Inflammatory macrophage treated with lipopolysaccharide for 4 hours (primary cell): ENCODE data around the gene NTSR1.

ENCODE experiments used
- DNase-seq: peaks from one replicate; pipeline ENCODE4 v3.0.0-alpha.2; 2020

Gene NTSR1

DNA sequence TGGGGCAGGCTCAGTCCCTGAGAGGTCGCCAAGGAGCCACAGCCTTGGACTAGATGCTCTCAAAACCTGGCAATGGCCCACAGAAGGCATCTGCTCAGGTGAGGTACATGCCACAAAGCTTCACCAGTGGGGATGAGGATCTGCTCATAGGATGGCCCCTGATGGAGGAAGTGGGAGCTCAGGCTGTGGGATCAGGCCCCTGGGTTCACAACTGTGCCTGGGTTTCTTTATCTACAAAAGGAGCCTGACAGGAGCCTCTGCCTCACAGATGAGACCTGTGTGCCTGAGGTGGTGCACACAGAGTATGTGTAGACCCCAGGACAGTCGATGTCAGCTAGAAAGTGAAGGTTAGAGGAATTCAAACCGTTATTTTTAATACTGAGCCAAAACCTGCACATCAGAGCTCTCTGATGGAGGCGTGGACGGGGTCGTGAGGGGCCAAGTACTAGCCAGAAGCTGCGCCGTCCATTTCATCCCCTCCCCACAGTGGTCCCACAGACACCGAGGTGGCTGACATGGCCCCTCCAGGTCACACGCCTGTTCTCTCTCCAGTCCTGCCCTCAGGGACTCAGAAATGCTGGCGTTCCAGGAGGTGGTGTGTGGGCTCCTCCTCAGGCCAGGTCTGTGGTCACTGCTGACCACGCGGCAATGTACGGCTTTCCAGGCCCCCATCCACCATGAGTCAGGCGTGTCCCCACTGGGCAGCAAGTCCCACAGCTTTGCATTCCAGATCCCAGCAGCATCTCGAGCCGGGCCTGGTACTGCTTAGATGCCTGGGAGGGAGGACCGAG lies 33.3 kb downstream of the NTSR1 start:
- no peak for DNase-seq

DNA sequence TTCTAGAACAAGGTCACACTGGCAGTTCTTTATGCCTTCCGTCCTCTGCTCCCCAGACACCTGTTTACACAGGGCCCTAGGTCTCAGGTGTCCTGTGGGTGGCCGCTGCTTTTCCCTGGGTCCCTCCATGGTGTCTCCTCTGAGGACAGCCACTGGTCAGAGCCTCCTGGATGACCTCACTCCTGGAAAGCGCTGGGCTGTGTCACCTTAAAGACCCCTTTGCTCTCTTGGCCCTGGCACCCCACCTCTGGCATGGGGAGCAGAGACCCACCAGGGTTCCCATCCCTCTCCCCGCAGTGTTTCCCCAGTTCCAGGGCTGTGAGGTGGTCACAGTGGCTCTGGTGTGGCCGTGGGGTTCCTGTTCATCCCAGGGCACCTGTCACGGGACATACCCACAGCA lies 33.9 kb downstream of the NTSR1 start:
- no peak for DNase-seq

DNA sequence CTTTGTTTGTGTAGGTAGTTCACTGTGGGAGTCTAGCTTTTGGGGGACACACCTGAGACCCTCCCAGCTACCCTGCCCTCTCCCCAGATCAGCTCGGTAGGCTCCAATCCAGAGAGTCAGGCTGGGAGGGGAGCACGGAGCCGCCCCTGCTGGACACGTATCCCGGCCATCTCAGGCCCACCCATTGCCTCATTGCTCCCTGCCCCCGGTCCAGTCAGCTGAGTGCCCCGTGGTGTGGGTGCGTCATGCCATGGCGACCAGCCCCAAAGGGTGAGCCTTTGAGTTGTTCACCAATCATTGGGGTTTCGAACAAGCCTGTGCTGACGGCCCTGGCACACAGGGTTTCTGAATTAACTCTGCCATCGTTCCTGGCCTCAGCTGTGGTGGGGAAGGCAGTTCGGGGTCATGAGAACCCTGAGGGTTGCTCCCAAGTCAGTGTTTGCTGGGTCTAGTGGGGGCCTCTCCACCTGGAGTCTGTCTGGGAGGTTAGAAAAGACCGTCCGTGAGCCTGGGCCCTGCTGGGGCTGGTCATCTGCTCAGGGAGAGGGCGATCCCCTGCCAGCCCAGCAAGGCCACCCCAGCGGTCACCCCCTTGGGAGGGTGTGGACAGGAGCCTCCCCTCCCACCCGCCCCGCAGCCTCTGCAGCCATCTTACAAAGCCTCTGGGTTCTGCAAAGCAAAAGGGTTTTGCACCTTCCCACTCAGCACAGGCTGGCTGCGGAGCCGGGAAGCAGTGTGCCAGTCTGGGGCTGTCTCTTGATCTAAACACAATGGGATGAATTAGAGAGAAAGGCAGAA lies 34.5 kb downstream of the NTSR1 start:
- DNase-seq, result no peak

DNA sequence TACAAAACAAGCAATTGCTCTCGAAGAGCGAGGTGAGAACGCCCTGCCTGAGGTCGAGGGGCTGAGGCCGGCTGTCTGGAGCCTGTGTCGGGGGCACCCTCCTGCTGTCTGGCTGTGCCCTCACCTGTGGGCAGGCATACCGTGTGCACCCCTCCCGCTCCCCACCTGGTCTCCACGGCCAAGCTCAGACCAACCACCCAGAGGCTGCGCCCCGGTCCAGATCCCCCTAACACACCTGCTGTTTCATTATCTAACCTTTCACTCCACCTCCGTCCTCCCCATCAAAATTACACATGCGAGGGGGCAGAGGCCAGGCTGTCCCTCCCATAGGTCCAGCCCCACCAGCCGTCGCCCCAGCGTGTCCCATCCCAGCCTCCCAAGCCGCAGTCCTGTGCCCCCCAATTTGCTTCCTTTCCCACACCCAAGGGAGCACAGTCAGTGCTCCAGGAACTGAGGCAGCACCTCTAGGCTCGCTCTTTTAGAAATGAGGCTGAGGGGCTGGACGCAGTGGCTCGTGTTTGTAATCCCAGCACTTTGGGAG lies 35.2 kb downstream of the NTSR1 start:
- DNase-seq, result no peak

DNA sequence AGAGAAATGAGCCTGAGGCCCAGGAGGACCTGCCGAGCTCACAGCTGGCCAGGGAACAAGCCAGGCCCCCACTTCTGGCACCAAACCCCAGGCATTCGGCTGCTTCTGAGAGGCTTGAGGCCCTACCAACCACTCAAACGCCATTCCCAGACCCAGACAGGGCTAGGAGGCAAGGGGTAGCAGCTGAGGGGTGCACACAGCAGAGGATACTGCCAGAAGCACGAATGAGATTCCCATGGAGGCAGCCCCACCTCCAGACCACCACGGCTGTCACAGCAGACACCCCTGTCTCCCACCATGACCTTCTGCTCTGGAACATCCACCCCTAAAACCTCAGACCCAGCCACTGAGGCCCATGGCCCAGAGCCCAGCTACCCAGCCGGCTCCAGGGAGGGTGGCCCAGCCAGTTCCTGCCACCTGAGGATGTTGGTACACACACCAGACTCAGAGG lies 36.1 kb downstream of the NTSR1 start:
- DNase-seq, result no peak

DNA sequence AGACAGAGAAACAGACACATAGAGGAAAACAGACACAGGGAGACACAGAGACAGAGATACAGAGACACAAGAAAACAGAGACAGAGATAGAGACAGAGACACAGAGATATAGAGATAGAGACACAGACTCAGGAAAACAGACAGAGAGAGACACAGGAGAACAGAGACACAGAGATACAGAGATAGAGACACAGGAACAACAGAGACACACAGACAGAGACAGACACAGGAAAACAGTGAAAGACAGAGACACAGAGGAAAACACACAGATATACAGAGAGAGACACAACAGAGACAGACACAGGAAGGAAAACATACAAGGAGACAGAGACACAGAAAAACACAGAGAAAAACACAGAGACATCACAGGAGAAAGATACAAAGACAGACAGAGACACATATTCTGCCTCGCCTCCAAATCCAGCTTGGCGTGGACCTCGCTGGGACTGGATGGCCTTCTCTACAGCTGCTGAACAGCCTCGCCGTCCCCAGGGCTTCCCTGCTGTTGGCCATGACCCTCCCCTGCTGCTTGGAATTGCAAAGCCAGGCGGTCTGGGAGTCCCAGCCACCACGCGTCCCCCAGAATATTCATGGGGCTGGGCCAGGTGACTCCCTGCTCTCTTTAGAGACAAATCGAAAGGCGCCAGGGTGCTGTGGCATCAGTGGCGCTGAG lies 36.8 kb downstream of the NTSR1 start:
- DNase-seq, result no peak

DNA sequence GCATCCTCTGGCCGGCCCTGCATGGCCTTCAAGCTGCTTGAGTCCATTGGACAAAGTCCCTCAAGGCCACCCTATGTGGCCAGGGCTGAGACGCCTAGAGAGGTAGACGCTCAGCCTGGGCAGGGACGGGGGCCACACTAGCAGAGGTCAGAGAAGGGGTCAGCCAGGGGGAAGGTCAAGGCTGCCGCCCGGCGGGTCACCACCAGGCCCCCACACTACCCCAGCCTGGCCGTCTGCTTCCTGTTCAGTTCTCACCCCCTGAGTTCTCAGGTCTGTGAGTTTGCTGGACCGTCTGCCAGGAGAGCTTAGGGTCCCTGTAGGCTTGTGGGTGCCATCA lies 37.3 kb downstream of the NTSR1 start:
- no peak for DNase-seq

DNA sequence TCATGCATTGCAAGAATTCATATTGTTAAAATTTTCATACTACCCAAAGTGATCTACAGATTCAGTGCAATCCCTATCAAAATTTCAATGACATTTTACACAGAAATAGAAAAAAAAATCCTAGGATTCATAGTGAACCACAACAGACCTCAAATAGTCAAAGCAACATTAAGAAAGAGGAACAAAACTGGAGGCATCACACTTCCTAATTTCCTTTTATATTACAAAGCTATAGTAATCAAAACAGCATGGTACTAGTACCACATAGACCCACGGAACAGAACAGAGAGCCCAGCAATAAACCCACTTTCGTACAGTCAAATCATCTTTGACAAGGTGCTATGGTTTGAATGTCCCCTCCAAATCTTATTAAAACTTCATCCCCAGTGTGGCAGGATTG lies 39.7 kb downstream of the NTSR1 start:
- peak; percentile 50 for DNase-seq

DNA sequence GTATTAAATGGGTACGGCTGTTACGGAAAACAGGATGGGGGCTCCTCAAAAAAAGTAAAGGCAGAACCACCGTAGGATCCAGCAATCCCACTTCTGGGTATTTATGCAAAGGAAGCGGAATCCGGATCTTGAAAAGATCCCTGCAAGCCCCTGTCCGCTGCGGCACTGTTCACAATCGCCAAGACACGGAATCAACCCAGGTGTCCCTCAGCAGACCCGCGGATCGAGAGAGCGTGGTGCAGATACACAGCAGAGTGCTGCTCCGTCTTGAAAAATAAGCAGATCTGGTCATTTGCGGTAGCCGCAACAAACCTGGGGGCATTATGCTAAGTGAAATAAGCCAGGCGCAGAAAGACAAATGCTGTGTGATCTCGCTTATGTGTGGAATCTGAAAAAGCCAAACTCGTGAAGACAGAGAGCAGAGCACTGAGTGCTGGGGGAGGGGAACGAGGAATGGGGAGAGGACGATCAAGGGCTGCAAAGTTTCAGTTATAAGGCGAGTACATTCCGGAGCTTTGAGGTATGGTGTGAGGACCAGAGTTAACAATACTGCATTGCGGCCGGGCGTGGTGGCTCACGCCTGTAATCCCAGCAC lies 41.3 kb downstream of the NTSR1 start:
- DNase-seq, result no peak

DNA sequence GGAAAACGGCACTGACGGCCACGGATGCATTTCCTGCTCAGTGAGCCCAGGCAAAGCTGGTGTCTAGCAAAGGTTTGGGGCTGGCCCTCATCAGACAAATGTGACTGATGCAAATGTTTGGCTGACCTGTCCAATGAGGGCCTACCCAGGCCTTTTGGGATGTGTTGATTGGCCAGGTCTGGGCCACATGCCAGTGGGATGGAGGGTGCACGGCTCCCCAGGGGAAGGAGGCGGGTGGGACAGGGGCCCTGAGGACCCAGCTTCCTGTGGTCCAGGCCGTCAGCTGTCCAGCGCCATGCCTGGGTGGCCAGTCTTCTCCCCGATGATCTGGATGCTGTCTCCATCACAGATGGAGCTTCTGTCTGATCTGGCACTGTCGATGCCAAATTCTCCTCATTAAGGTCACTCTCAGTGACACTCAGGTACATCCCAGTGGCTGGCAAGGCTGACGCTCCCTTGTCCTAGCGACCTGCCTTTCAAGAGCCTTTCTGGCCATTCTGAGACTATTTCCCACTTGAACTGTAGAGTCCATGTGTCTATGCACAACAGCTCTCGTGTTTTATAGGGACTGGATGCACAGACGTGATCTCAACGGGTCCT lies 43.0 kb downstream of the NTSR1 start:
- DNase-seq, result no peak

DNA sequence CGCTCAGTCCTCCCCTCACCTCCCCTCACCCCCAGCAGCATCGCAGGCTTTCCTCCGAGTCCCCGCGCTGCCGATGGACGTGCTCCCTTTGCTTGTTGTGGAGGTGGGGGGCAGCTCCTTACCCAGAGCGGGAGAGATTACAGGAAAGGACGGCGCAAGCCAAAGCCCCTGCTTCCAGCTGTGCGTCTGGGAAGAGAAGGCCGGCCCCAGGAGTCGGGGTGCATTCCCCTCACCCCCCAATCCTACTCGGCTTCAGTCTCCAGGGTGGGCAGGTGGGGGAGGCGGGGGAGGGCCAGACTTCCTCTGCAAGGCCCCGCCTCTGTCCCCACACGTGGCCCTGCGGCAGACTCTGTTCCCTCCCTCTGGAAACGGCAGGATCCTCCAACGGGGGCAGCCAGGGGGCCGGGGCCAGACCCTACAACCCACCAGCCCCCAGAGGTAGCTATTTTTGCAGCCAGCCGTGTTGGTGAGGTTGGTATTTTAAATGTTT lies 43.6 kb downstream of the NTSR1 start:
- DNase-seq, result no peak

DNA sequence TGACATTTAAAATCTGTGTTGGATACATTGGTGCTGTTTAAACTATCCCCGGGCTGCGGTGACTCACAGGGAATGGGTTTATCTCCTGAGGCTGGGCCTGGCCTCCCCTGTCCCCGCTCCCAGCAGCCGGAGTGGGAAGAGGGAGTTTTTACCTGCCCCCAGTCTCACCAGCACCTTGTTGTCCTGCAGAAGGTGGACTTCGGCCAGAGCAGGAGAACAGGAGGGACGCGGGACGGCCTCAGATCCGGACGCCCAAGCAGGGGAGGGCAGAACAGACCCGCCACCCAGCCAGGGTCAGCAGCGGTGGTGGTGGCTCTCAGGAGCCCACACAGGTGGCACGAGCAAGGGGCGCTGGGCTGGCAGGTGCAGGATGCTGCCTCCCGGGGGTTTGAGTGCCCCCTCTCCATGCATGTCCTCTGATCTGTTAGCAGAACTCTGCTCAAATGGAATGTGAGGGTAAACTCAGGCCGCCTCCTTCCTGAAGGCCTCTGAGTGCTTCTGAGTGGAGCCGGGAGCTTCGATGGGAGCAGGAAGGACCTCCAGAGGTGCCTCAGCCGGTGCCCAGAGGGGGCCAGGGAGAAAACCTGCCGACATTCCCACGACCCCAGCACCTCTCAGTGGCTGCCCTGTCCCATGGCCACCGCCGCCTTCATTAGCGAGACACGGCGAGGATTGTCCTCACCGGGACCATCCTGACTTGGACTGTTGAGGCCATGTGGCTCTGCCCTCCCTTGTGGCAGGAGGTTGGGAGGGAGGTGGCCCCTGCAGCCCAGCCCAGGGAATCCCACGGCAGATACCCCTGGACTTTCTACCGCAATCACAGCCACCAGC lies 44.2 kb downstream of the NTSR1 start:
- no peak for DNase-seq

DNA sequence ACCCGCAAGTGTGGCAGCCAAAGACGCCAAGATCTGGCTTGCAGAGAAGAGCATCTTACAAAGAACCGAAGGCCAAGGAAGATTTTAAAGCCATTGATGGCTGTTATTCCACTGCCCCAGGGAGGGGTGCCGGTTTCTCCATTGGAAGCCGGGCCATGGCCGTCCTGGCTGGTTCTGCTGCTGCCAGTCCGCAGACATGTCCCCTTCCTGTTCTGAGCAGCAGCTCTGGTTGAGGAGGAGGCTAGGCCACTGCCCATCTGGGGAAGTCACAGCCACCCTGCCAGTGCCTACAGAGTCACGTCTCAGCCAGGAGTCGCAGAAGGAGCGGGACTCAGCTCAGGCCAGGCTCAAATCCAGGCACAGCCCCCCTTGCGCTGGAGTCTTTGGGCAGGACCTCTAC lies 45.0 kb downstream of the NTSR1 start:
- no peak for DNase-seq

DNA sequence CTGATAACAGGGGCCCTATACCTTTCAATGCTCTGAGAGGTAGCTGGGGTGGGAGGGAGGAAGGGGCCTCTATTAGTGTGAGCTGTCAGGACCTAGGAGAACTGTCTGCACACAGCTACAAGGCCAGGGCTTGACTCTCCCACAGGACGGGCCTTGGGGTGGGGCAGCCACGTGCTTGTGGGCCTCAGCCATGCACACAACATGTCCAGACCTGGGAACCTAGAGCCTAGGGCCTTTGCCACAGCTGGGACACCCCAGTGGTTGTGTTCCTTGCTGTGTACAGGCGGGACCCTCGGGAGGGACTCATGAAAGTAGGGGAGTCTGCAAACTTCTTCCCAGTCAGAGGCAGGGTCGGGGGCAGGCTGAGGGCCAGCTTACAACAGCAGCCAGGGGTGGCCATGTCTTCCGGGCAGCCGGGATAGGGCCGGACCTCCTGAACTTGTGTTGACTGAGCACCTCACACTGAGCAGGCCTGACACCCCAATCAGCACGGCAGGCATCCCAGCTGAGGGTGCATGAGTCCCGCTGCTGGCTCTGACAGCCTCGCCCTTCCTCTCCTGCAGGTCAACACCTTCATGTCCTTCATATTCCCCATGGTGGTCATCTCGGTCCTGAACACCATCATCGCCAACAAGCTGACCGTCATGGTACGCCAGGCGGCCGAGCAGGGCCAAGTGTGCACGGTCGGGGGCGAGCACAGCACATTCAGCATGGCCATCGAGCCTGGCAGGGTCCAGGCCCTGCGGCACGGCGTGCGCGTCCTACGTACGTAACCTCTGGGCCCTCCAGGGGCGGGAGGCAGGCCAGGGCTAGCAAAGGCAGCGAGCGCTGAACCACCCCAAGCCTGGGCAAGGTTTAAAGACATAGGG lies 45.7 kb downstream of the NTSR1 start:
- DNase-seq, result no peak

DNA sequence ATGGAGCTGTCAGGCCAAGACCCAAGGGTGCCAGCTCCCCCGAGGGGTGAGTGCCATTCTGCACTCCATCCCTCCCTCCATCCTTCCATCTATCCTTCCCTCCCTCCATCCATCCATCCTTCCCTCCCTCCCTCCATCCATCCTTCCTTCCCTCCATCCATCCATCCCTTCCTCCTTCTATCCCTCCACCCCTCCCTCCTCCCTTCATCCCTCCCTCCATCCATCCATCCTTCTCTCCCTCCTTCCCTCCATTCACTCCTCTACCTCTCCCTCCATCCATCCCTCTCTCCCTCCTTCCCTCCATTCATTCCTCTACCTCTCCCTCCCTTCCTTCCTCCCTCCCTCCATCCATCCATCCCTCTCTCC lies 46.3 kb downstream of the NTSR1 start:
- no peak for DNase-seq

DNA sequence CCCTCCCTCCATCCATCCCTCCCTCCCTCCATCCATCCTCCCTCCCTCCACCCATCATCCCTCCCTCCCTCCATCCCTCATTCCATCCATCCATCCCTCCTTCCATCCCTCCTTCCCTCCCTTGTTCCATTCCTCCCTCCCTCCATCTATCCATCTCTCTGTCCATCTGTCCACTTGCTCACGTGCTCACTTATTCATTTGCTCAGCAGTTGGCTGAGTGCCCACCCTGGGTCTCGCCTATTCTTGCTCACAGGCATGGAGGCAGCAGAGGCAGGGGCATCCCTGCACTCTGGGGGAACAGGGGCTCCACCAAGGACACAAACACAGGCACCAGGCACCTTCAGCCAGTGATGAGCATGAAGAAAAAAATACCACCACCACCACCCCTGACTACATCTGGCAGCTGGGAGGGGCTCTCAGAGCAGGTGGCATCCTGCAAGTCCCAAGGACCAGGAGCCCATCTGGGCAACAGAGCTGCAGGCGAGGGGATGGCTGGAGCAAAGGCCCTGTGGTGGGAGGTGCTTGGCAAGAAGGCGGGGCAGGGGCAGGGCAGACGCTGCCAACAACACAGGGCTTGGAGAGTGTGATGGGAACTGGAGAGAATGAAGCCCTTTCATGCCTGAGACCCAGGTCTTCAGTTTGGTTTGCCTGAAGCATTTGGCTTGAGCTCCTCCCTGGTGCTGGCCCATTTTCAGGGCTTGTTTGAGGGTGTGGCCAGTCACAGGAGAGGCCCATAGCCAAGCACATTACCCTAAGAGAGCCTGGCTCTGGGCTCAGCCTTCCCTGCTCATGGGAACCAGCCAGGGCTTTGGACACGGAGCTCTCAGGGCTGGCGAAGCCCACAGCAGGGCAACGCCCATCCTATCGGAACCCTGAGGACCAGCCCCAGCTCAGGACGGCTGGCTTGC lies 47.4 kb downstream of the NTSR1 start:
- no peak for DNase-seq

DNA sequence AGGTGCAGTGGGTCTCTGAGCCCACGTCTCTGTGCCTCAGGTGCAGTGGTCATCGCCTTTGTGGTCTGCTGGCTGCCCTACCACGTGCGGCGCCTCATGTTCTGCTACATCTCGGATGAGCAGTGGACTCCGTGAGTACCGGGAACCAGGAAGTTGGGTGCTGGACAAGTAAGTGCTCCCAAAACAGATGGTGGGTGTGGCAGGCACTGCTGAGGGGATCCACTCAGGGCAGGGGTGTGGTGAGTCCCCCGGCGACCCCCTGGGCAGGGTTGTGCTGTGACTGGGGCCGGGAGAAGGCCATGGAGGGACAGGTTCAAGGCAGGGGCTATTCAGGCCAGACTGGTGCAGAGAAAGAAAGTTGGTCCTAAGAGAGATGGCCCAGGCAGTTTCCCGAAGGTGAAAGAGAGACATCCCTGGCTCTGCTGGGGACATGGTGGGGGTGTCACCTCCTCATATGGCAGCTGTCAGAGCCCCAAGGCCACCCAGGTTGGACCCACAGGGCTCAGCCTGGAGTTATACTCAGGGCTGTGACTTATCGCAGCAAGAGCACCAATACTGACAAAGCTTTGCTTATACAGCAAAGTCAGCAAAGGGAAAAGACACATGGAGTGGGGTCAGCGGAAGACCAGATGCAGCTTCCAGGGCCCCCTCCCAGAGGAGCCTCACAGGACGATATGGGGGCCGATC lies 49.7 kb downstream of the NTSR1 start:
- DNase-seq, result no peak

DNA sequence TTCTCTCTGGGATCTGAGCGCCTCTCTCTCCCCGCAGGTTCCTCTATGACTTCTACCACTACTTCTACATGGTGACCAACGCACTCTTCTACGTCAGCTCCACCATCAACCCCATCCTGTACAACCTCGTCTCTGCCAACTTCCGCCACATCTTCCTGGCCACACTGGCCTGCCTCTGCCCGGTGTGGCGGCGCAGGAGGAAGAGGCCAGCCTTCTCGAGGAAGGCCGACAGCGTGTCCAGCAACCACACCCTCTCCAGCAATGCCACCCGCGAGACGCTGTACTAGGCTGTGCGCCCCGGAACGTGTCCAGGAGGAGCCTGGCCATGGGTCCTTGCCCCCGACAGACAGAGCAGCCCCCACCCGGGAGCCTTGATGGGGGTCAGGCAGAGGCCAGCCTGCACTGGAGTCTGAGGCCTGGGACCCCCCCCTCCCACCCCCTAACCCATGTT lies 51.4 kb downstream of the NTSR1 start:
- DNase-seq, result no peak

DNA sequence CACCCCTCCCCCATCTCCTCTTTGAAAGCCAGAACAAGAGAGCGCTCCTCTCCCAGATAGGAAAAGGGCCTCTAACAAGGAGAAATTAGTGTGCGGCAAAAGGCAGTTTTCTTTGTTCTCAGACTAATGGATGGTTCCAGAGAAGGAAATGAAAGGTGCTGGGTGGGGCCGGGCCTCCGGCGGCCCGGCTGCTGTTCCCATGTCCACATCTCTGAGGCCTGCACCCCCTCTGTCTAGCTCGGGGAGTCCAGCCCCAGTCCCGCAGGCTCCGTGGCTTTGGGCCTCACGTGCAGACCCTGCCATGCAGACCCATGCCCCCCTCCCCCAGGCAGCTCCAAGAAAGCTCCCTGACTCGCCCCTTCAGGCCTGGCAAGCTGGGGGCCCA lies 51.8 kb downstream of the NTSR1 start:
- DNase-seq, result no peak
